Gastrocnemius medialis (tissue), 4 donors: ENCODE results near the gene IFI27L2.

Source experiments
- POLR2A ChIP-seq, 2 donors: fragments of 450-650 bp; IDR thresholded peaks; one replicate each; pipeline ENCODE4 v1.6.1; 2017; ENCODE audit warnings: antibody characterized with exemption in 2 of 2, mild to moderate bottlenecking in 2 of 2, moderate library complexity in 2 of 2
- TF ChIP-seq, protein P1 (sequence below), 5 experiments: fragments of 450-650 bp in 3 of 5; fragments of 200-600 bp in 2 of 5; sonication (generic) in 2 of 5; IDR thresholded peaks in 4 of 5; conservative IDR thresholded peaks in 1 of 5; 1 replicate in 4 of 5; 2 replicates in 1 of 5; pipeline ENCODE4 v1.5.1; 2016 to 2019; ENCODE audit warnings: antibody characterized with exemption in 5 of 5, mild to moderate bottlenecking in 3 of 5, moderate library complexity in 3 of 5

DNA sequence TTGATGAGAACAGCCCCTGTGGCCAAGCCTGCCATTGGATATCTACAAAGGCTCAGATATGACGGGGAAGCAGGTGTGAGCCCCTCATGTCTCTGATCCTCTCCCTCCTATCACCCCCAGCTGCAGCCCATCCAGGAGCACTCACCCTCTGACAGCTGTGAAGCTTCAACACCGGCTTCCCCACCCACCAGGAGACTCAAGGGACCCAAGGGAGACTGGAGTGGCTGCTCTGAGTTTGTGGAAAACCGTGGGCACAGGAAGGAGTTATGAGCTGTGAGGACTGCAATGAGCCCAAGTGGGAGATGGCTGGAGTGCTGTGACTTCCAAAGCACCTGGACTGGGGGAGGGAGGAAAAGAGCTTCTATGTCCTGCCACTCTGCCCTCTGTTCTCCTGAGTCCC lies 7.9 kb downstream of the IFI27L2 start:
- TF ChIP-seq, protein P1, sequence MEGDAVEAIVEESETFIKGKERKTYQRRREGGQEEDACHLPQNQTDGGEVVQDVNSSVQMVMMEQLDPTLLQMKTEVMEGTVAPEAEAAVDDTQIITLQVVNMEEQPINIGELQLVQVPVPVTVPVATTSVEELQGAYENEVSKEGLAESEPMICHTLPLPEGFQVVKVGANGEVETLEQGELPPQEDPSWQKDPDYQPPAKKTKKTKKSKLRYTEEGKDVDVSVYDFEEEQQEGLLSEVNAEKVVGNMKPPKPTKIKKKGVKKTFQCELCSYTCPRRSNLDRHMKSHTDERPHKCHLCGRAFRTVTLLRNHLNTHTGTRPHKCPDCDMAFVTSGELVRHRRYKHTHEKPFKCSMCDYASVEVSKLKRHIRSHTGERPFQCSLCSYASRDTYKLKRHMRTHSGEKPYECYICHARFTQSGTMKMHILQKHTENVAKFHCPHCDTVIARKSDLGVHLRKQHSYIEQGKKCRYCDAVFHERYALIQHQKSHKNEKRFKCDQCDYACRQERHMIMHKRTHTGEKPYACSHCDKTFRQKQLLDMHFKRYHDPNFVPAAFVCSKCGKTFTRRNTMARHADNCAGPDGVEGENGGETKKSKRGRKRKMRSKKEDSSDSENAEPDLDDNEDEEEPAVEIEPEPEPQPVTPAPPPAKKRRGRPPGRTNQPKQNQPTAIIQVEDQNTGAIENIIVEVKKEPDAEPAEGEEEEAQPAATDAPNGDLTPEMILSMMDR (IDR thresholded peaks at IDR 0.05 in 4 of 5, conservative IDR thresholded peaks at IDR 0.05 in 1 of 5), result no peak
- TF ChIP-seq POLR2A (IDR thresholded peaks at IDR 0.05), result no peak
